ENCODE measurements around the gene GDF2.

GDF2 gene

DNA sequence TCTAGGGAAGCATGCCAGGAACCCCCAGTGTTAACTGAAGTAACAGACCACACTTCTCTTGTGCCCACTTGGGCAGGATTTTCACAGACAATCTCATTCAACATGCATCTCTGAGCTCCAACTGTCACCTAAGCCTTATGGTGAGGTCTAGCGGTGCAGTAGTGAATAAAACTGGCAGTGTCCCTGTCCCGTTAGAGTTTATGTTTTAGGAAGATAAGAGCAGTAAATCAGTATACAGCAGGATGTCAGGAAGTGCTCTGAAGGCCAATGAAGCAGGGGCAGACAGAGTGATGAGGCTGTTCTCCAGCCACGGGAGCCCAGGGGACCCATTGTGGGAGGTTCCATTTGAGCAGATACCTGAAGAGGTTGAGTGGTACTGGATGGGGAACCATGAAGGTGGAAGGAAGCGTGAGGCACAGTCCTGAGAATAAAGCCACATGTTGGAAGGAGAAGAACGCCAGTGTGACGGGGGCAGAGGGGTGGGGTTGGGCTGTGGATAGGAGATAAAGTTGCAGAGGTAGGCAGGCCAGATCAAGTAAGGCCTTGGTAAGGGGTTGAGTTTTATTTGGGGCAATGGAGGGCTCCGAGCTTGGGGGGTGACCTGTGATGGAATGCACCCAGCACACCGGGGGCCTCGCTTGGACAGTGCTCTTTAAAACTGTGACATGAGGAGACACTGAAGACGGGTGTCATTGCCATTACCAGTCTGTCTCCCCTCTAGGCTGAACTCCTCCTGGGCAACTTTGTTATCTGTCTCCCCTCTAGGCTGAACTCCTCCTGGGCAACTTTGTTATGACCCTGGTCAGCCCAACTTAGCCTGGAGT is 15.7 kb upstream of the GDF2 start:
- no peaks in the 10 kb centered on the region for H3K36me3 ChIP-seq (ENCODE audit: insufficient read depth, low read length)
- H3K27ac ChIP-seq, result no peak overlapping the region
- TF ChIP-seq EZH2 (IDR thresholded peaks at IDR 0.05) (no peak), POLR2AphosphoS5 (IDR thresholded peaks at IDR 0.05; ENCODE audit: borderline replicate concordance, low read depth, low read length) (no peak), FOXP2 (optimal IDR thresholded peaks at IDR 0.05; ENCODE audit: control extremely low read depth, extremely low read length, insufficient read depth) (no peak)
- H3K4me3 ChIP-seq, result no peak overlapping the region
- H3K9me3 ChIP-seq (ENCODE audit: low read depth, low read length), result no peaks in the 10 kb centered on the region
- H3K9ac ChIP-seq (ENCODE audit: insufficient read length), result no peak overlapping the region
- DNase-seq (ENCODE audit: low read depth, low spot score), result no peak

DNA sequence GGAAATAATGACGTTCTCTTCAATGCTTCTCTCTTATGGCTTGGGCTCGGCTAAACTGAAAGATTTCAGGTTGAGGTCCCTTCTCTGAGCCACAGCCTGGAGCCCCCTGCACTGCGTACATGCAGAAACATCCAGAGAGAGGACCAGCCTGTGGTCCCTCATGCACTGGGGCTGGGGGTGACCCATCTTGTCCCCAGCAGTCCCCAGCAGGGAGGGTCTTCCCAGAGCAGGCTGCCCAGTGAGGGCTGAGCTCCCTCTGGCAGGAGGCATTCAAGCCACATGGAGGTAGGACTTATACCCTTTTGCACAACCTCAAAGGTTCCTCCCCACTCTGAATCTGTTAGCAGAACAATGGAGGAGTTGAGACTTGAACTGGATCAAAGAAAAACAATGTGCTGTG is 14.9 kb upstream of the GDF2 start:
- Histone ChIP-seq H3K36me3 (ENCODE audit: insufficient read depth, low read length) (no peaks in the 10 kb centered on the region), H3K9me3 (ENCODE audit: low read depth, low read length) (no peaks in the 10 kb centered on the region), H3K9ac (ENCODE audit: insufficient read length) (no peak overlapping the region), H3K27ac (no peak overlapping the region), H3K4me3 (no peak overlapping the region)
- TF ChIP-seq EZH2 (IDR thresholded peaks at IDR 0.05) (no peak), POLR2AphosphoS5 (IDR thresholded peaks at IDR 0.05; ENCODE audit: borderline replicate concordance, low read depth, low read length) (no peak), FOXP2 (optimal IDR thresholded peaks at IDR 0.05; ENCODE audit: control extremely low read depth, extremely low read length, insufficient read depth) (no peak)
- no peak for DNase-seq (ENCODE audit: low read depth, low spot score)

DNA sequence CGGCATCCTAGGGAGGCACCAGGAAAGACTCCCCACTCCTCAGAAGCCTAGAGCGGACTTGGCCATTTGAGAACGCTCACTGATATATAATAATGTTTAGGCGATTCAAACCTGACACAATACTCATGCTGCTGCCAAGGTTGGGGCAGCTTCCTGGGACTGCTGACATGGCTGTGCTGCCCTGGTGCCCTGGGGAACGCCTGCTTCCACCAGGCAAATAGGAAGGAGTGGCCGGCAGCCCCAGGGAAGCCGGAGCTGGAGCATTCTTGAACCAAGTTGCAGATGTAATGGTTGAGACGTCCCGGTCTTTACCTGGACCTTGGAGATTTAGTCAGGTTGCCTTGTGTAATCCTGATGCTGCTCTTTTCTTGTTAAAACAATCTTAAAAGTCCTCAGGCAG is 13.5 kb upstream of the GDF2 start:
- Histone ChIP-seq H3K36me3 (ENCODE audit: insufficient read depth, low read length) (no peaks in the 10 kb centered on the region), H3K4me3 (no peak overlapping the region), H3K9me3 (ENCODE audit: low read depth, low read length) (no peaks in the 10 kb centered on the region), H3K9ac (ENCODE audit: insufficient read length) (no peak overlapping the region), H3K27ac (no peak overlapping the region)
- DNase-seq (ENCODE audit: low read depth, low spot score), result no peak
- TF ChIP-seq FOXP2 (optimal IDR thresholded peaks at IDR 0.05; ENCODE audit: control extremely low read depth, extremely low read length, insufficient read depth), result no peak

DNA sequence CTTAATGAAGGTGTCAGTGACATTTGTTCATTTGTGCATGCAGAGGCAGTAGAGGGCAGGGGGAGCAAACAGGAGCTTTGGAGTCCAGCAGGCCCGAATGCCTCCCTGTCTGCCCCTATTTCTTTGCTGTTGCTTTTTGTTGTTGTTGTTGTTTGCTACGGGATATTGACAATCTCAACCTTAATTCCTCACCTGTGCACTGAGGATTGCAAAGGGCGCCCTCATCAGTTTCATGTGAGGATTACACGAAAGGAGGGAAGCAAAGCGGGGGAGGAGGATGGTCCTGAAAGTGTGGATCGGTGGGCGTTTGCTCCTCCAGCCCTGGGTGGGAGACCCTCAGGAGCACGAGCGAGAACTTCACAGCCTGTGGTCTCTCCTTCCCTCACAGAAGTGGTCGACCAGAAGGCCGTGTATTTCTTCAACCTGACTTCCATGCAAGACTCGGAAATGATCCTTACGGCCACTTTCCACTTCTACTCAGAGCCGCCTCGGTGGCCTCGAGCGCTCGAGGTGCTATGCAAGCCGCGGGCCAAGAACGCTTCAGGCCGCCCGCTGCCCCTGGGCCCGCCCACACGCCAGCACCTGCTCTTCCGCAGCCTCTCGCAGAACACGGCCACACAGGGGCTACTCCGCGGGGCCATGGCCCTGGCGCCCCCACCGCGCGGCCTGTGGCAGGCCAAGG is 12.7 kb upstream of the GDF2 start:
- H3K36me3 ChIP-seq (ENCODE audit: insufficient read depth, low read length), result no peaks in the 10 kb centered on the region
- no peak overlapping the region for H3K4me3 ChIP-seq
- no peak overlapping the region for H3K9ac ChIP-seq (ENCODE audit: insufficient read length)
- no peak for TF ChIP-seq EZH2 (IDR thresholded peaks at IDR 0.05)
- no peak for TF ChIP-seq FOXP2 (optimal IDR thresholded peaks at IDR 0.05; ENCODE audit: control extremely low read depth, extremely low read length, insufficient read depth)
- TF ChIP-seq POLR2AphosphoS5 (IDR thresholded peaks at IDR 0.05; ENCODE audit: borderline replicate concordance, low read depth, low read length), result no peak
- DNase-seq (ENCODE audit: low read depth, low spot score), result no peak
- H3K27ac ChIP-seq, result no peak overlapping the region
- H3K9me3 ChIP-seq (ENCODE audit: low read depth, low read length), result no peaks in the 10 kb centered on the region

DNA sequence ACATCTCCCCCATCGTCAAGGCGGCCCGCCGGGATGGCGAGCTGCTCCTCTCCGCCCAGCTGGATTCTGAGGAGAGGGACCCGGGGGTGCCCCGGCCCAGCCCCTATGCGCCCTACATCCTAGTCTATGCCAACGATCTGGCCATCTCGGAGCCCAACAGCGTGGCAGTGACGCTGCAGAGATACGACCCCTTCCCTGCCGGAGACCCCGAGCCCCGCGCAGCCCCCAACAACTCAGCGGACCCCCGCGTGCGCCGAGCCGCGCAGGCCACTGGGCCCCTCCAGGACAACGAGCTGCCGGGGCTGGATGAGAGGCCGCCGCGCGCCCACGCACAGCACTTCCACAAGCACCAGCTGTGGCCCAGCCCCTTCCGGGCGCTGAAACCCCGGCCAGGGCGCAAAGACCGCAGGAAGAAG is 12.2 kb upstream of the GDF2 start:
- Histone ChIP-seq H3K9ac (ENCODE audit: insufficient read length) (no peak overlapping the region), H3K4me3 (no peak overlapping the region), H3K9me3 (ENCODE audit: low read depth, low read length) (no peaks in the 10 kb centered on the region), H3K36me3 (ENCODE audit: insufficient read depth, low read length) (no peaks in the 10 kb centered on the region), H3K27ac (no peak overlapping the region)
- no peak for DNase-seq (ENCODE audit: low read depth, low spot score)
- TF ChIP-seq EZH2 (IDR thresholded peaks at IDR 0.05) (no peak), POLR2AphosphoS5 (IDR thresholded peaks at IDR 0.05; ENCODE audit: borderline replicate concordance, low read depth, low read length) (no peak), FOXP2 (optimal IDR thresholded peaks at IDR 0.05; ENCODE audit: control extremely low read depth, extremely low read length, insufficient read depth) (no peak)

DNA sequence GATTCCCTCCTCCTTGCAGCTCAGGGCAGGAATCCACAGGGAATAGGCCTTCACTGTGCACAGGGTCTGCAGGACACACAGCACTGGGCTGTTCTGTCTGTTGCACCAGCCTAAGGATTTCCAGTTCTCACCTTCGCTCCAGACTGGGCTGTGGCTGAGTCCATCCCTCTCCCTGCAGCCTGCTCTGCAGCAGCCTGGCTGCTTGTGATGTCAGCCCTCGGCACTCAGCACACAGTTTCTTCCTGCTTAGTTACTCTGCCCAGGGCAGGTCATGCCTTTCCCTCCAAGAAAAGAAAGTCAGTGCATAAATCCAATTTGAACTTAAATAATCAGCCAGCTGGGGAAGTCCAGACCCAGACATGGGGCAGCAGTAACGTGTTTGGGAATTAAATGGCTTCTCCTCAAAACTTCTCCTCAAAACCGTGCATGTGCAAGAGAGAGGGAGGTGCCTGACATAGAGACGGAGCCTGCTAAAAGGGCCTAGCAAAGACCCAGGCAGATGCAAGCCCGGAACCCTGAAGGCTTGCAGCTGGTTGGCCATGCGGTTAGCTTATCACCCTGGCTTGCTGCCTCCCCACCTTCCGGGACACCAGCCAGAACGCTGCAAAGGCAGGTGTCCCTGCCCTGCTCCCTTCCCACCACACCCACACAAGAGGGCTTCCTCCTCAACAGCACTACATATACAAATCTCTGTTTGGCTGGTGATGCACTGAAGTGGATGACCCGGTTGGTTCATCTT is 10.9 kb upstream of the GDF2 start:
- Histone ChIP-seq H3K9me3 (ENCODE audit: low read depth, low read length) (no peaks in the 10 kb centered on the region), H3K27ac (no peak overlapping the region)
- DNase-seq (ENCODE audit: low read depth, low spot score), result no peak

DNA sequence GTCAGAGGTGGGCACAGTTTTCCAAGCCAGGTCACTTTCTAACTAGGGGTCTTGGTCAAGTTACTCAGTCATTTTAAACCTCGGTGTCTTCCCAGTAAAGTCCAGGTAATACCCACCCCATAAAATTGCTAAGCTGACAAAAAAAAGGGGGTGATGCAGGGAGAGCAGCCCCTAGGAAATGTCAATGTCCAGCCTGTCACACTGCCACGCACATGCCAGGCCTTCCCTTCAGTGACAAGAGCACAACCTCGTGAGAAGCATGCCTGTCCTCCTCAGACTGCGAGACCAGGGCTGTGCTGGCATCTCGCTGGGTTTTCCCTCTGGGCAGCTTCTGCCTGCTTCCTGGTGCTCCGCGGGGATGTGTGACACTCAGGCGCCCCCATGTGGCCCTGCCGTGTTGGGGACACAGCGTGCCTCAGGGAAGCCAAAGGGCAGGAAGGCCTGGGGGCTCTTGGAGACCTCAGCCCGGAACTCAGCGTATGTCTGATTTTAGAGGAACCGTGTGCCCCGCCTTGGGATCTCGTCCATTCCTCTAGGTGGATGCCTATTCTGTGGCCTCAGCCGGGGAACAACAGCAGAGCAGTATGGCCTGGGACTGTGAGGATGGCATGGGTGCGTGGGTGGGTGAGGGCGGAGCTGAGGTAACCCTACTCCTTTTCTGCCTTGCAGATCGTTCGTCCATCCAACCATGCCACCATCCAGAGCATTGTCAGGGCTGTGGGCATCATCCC is 10.2 kb upstream of the GDF2 start:
- no peak for TF ChIP-seq POLR2AphosphoS5 (IDR thresholded peaks at IDR 0.05; ENCODE audit: borderline replicate concordance, low read depth, low read length)
- TF ChIP-seq FOXP2 (optimal IDR thresholded peaks at IDR 0.05; ENCODE audit: control extremely low read depth, extremely low read length, insufficient read depth), result no peak
- no peak for TF ChIP-seq EZH2 (IDR thresholded peaks at IDR 0.05)
- Histone ChIP-seq H3K4me3 (no peak overlapping the region), H3K36me3 (ENCODE audit: insufficient read depth, low read length) (no peaks in the 10 kb centered on the region), H3K9ac (ENCODE audit: insufficient read length) (no peak overlapping the region), H3K27ac (no peak overlapping the region), H3K9me3 (ENCODE audit: low read depth, low read length) (no peaks in the 10 kb centered on the region)
- no peak for DNase-seq (ENCODE audit: low read depth, low spot score)

More for the DNA sequence above, 10.9 kb upstream of the GDF2 start:
- H3K9ac ChIP-seq (ENCODE audit: insufficient read length), result no peak overlapping the region
- TF ChIP-seq POLR2AphosphoS5 (IDR thresholded peaks at IDR 0.05; ENCODE audit: borderline replicate concordance, low read depth, low read length), result no peak
- TF ChIP-seq EZH2 (IDR thresholded peaks at IDR 0.05), result no peak
- no peak for TF ChIP-seq FOXP2 (optimal IDR thresholded peaks at IDR 0.05; ENCODE audit: control extremely low read depth, extremely low read length, insufficient read depth)
- no peak overlapping the region for H3K4me3 ChIP-seq
- no peaks in the 10 kb centered on the region for H3K36me3 ChIP-seq (ENCODE audit: insufficient read depth, low read length)

DNA sequence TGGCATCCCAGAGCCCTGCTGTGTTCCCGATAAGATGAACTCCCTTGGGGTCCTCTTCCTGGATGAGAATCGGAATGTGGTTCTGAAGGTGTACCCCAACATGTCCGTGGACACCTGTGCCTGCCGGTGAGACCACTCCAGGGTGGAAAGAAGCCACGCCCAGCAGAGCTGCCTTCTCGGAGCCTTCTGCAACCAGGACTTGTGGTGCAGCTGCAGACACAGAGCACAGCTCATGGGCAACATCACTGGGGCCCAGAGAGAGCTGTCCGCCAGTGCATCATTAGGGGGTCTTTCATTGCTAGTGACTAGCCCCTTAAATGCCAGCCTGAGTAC is 9.6 kb upstream of the GDF2 start:
- no peak for DNase-seq (ENCODE audit: low read depth, low spot score)
- Histone ChIP-seq H3K4me3 (no peak overlapping the region), H3K9me3 (ENCODE audit: low read depth, low read length) (no peaks in the 10 kb centered on the region), H3K27ac (no peak overlapping the region), H3K9ac (ENCODE audit: insufficient read length) (no peak overlapping the region), H3K36me3 (ENCODE audit: insufficient read depth, low read length) (no peaks in the 10 kb centered on the region)
- no peak for TF ChIP-seq FOXP2 (optimal IDR thresholded peaks at IDR 0.05; ENCODE audit: control extremely low read depth, extremely low read length, insufficient read depth)
- no peak for TF ChIP-seq EZH2 (IDR thresholded peaks at IDR 0.05)
- TF ChIP-seq POLR2AphosphoS5 (IDR thresholded peaks at IDR 0.05; ENCODE audit: borderline replicate concordance, low read depth, low read length), result no peak
